Tibial nerve (tissue), 4 donors: ENCODE results near the gene TBCD.

ENCODE experiments used
- EP300 ChIP-seq, 2 donors: sonication (generic); formaldehyde crosslinking; IDR thresholded peaks; one replicate each; pipeline ENCODE4 v1.6.1; 2017; ENCODE audit warnings: antibody characterized with exemption in 2 of 2, mild to moderate bottlenecking in 1 of 2
- POLR2A ChIP-seq, 2 donors: fragments of 450-650 bp; IDR thresholded peaks; one replicate each; pipeline ENCODE4 v1.6.1; 2017; ENCODE audit warnings: antibody characterized with exemption in 2 of 2, mild to moderate bottlenecking in 2 of 2, moderate library complexity in 2 of 2
- TF ChIP-seq, protein P1 (sequence below), 5 experiments: fragments of 200-600 bp in 3 of 5; fragments of 450-650 bp in 2 of 5; sonication (generic) in 3 of 5; IDR thresholded peaks; one replicate each; pipeline ENCODE4 v1.5.1; 2016 to 2019; ENCODE audit warnings: antibody characterized with exemption in 5 of 5, mild to moderate bottlenecking in 3 of 5, moderate library complexity in 2 of 5

DNA sequence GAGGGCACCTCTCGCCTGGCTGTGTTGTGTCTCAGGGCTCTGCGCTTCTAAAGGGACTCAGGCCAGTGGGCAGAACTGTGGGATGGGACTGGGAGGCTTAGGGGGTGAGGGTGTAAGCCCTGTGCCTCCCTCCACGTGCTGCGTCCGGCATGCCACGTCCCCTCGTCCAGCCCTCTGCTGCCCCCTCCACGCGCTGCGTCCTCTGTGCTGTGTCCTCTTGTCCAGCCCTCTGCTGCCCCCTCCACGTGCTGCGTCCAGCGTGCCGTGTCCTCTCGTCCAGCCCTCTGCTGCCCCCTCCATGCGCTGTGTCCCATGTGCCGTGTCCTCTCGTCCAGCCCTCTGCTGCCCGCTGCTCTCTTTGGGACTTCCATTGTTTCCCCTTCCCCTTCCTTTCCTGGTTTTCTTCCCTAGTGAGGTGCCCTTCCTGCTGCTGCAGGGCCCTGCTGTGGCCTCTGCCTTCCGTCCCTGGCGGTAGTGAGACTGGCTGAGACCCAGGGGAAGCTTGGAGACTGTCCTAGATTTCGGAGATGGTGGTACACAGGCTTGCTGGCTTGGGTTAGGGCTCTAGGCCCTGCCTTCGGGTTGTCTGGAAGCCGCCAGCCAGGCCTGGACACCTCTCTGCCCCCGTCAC is 94.3 kb downstream of the TBCD start:
- TF ChIP-seq, protein P1, sequence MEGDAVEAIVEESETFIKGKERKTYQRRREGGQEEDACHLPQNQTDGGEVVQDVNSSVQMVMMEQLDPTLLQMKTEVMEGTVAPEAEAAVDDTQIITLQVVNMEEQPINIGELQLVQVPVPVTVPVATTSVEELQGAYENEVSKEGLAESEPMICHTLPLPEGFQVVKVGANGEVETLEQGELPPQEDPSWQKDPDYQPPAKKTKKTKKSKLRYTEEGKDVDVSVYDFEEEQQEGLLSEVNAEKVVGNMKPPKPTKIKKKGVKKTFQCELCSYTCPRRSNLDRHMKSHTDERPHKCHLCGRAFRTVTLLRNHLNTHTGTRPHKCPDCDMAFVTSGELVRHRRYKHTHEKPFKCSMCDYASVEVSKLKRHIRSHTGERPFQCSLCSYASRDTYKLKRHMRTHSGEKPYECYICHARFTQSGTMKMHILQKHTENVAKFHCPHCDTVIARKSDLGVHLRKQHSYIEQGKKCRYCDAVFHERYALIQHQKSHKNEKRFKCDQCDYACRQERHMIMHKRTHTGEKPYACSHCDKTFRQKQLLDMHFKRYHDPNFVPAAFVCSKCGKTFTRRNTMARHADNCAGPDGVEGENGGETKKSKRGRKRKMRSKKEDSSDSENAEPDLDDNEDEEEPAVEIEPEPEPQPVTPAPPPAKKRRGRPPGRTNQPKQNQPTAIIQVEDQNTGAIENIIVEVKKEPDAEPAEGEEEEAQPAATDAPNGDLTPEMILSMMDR (IDR thresholded peaks at IDR 0.05) = no peak
- TF ChIP-seq EP300 (IDR thresholded peaks at IDR 0.05) (no peak), POLR2A (IDR thresholded peaks at IDR 0.05) (no peak)
